HepG2 (cell line): ENCODE data around the gene ABCA2. TPM values are rescaled to one million over a fixed set of nuclear protein-coding genes. Genes with fewer than 3 reads are reported as not detected.

Experiments used
- CBX2 ChIP-seq, 2 experiments: fragments of 200-600 bp in 1 of 2; sonication (generic); formaldehyde crosslinking in 1 of 2; IDR thresholded peaks; 2 replicates each; pipeline versions ENCODE4 v1.7.0 to v1.8.1; 2018 to 2022; ENCODE audit warnings: low read depth in 2 of 2, low read length in 1 of 2, mild to moderate bottlenecking in 1 of 2, missing genetic modification reagents in 1 of 2
- FLYWCH1 ChIP-seq: sonication (generic); formaldehyde crosslinking; IDR thresholded peaks from 2 replicates; pipeline ENCODE4 v1.8.1; 2023; ENCODE audit warnings: mild to moderate bottlenecking, missing genetic modification reagents
- MED1 ChIP-seq: sonication (generic); formaldehyde crosslinking; IDR thresholded peaks from 2 replicates; pipeline ENCODE4 v1.4.0; 2020; ENCODE audit warnings: missing genetic modification reagents
- MIER2 ChIP-seq: IDR thresholded peaks from 2 replicates; pipeline ENCODE4 v1.6.1; 2016; ENCODE audit warnings: missing biosample characterization, missing genetic modification reagents
- NCOA1 ChIP-seq: sonication (generic); formaldehyde crosslinking; IDR thresholded peaks from 2 replicates; pipeline ENCODE4 v1.9.0; 2021; ENCODE audit warnings: missing genetic modification reagents
- NFIB ChIP-seq: sonication (generic); formaldehyde crosslinking; IDR thresholded peaks from 2 replicates; pipeline ENCODE4 v1.9.0; 2021; ENCODE audit warnings: missing genetic modification reagents, mild to moderate bottlenecking, borderline replicate concordance
- NR2C2 ChIP-seq: sonication (generic); formaldehyde crosslinking; IDR thresholded peaks from 2 replicates; pipeline ENCODE4 v1.4.0; 2020; ENCODE audit warnings: missing genetic modification reagents, mild to moderate bottlenecking, moderate library complexity, borderline replicate concordance
- PRMT3 ChIP-seq: sonication (generic); formaldehyde crosslinking; IDR thresholded peaks from 2 replicates; pipeline ENCODE4 v1.8.1; 2022; ENCODE audit warnings: low read depth, mild to moderate bottlenecking, moderate library complexity, missing genetic modification reagents, borderline replicate concordance
- REST ChIP-seq, 2 experiments: IDR thresholded peaks; 2 replicates each; pipeline ENCODE4 v1.6.1; 2011 to 2012; ENCODE audit warnings: low read length in 2 of 2, borderline replicate concordance in 1 of 2, low read depth in 1 of 2, mild to moderate bottlenecking in 1 of 2, moderate library complexity in 1 of 2
- UBTF ChIP-seq: sonication (generic); formaldehyde crosslinking; IDR thresholded peaks from 2 replicates; pipeline ENCODE4 v1.4.0; 2020; ENCODE audit warnings: mild to moderate bottlenecking, missing genetic modification reagents
- ZBTB38 ChIP-seq: sonication (generic); formaldehyde crosslinking; IDR thresholded peaks from 2 replicates; pipeline ENCODE4 v1.5.1; 2020; ENCODE audit warnings: mild to moderate bottlenecking, missing genetic modification reagents
- ZNF160 ChIP-seq: sonication (generic); formaldehyde crosslinking; IDR thresholded peaks from 2 replicates; pipeline ENCODE4 v1.8.0; 2022; ENCODE audit warnings: mild to moderate bottlenecking, inconsistent platforms, missing genetic modification reagents
- ZNF333 ChIP-seq: sonication (generic); formaldehyde crosslinking; IDR thresholded peaks from 2 replicates; pipeline ENCODE4 v1.4.0; 2020; ENCODE audit warnings: mild to moderate bottlenecking, missing genetic modification reagents, borderline replicate concordance
- ZNF414 ChIP-seq: sonication (generic); formaldehyde crosslinking; IDR thresholded peaks from 2 replicates; pipeline ENCODE4 v1.5.0; 2020; ENCODE audit warnings: missing genetic modification reagents
- ZNF557 ChIP-seq: sonication (generic); formaldehyde crosslinking; IDR thresholded peaks from 2 replicates; pipeline ENCODE4 v1.4.0; 2020; ENCODE audit warnings: missing genetic modification reagents
- ZNF678 ChIP-seq: sonication (generic); formaldehyde crosslinking; IDR thresholded peaks from 2 replicates; pipeline ENCODE4 v1.4.0; 2020; ENCODE audit warnings: mild to moderate bottlenecking, missing genetic modification reagents
- ZNF782 ChIP-seq: sonication (generic); formaldehyde crosslinking; IDR thresholded peaks from 2 replicates; pipeline ENCODE4 v1.4.0; 2020; ENCODE audit warnings: missing genetic modification reagents, mild to moderate bottlenecking, borderline replicate concordance
- ZSCAN9 ChIP-seq: IDR thresholded peaks from 2 replicates; pipeline ENCODE4 v1.6.1; 2016; ENCODE audit warnings: borderline replicate concordance
- polyA plus RNA-seq, 8 experiments: library from polyadenylated mRNA; depleted of rRNA in 3 of 8; stranded (reverse) in 7 of 8; unstranded in 1 of 8; fragments of >200 nt; fragmentation: Illumina TruSeq in 4 of 8; extraction: Trizol in 4 of 8; gene quantifications; 2 replicates each; pipeline versions ENCODE4 v1.2.1 to v1.2.3, GENCODE V29; 2011 to 2016; ENCODE audit warnings: low read depth in 4 of 8, missing spikeins in 1 of 8, mixed read lengths in 1 of 8; ENCODE audit not compliant: insufficient read depth in 1 of 8
- total RNA-seq, 5 experiments: library from RNA; depleted of rRNA; stranded (reverse); fragments of >200 nt; fragmentation: Illumina TruSeq; extraction: Trizol; gene quantifications; 2 replicates each; pipeline ENCODE4 v1.2.3, GENCODE V29; 2016; ENCODE audit warnings: low read depth in 1 of 5
- TF ChIP-seq, protein P1 (sequence below): sonication (generic); formaldehyde crosslinking; conservative IDR thresholded peaks from 2 replicates; pipeline ENCODE4 v1.5.0; 2020; ENCODE audit warnings: missing genetic modification reagents
- TF ChIP-seq, protein P2 (sequence below): sonication (generic); formaldehyde crosslinking; IDR thresholded peaks from 2 replicates; pipeline ENCODE4 v1.4.0; 2020; ENCODE audit warnings: missing genetic modification reagents

Gene ABCA2
- total and polyA plus RNA-seq, 2 of the 13 experiments (the other 11 are each of a cell fraction or from before 2014, with no cell fraction given), result 2.9 to 19.2 TPM

DNA sequence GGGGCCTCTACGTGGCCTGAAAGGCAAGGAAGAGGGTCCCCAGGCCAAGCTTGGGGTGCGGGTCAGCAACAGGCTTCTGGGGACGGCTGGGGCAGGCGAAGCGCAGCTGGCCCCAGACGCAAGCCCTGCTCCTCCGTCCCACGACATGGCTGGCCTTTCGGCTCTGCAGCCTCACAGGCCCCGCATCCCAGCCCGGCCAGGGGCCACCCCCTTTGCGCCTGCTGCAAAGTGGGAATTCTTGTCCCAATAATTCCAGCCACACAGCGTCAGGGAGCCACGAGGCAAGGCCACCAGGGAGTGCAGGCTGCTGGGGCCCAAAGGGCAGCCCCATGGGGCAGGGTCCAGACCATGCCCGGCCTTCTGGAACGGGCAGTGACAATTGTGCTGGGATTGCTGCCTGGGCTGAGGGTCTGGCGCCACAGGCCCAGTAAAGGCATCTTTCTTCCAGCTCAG lies 26.9 kb upstream of the ABCA2 start (continued):
- TF ChIP-seq, protein P1, sequence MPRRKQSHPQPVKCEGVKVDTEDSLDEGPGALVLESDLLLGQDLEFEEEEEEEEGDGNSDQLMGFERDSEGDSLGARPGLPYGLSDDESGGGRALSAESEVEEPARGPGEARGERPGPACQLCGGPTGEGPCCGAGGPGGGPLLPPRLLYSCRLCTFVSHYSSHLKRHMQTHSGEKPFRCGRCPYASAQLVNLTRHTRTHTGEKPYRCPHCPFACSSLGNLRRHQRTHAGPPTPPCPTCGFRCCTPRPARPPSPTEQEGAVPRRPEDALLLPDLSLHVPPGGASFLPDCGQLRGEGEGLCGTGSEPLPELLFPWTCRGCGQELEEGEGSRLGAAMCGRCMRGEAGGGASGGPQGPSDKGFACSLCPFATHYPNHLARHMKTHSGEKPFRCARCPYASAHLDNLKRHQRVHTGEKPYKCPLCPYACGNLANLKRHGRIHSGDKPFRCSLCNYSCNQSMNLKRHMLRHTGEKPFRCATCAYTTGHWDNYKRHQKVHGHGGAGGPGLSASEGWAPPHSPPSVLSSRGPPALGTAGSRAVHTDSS (CRISPR knock-in tag), result no peak
- 0 out of 2 replicates have a peak, but pooled peaks have one; percentile 28 for TF ChIP-seq ZNF782 (CRISPR knock-in tag)
- TF ChIP-seq FLYWCH1 (CRISPR knock-in tag), result 0 out of 2 replicates have a peak, but pooled peaks have one; percentile 37
- no peak for TF ChIP-seq ZNF678
- no peak for TF ChIP-seq ZNF557 (CRISPR knock-in tag)
- no peak for TF ChIP-seq NFIB (CRISPR knock-in tag)
- TF ChIP-seq NCOA1 (CRISPR knock-in tag), result no peak
- no peak for TF ChIP-seq CBX2 (IDR thresholded peaks at IDR 0.05; ENCODE audit: low read depth, low read length)
- no peak for TF ChIP-seq CBX2 (CRISPR knock-in tag; IDR thresholded peaks at IDR 0.05; ENCODE audit: low read depth)
- TF ChIP-seq NR2C2, result no peak
- no peak for TF ChIP-seq REST (IDR thresholded peaks at IDR 0.05; ENCODE audit: borderline replicate concordance in 1 of 2, low read depth in 1 of 2, low read length in 2 of 2)
- TF ChIP-seq ZNF414 (CRISPR knock-in tag), result no peak
- peak; percentile 92 for TF ChIP-seq UBTF (CRISPR knock-in tag)
- TF ChIP-seq PRMT3 (CRISPR knock-in tag), result no peak
- TF ChIP-seq MIER2 (CRISPR knock-in tag), result no peak
- no peak for TF ChIP-seq ZNF160
- peak; percentile 51; the same call in 1 of the 2 replicates for TF ChIP-seq ZNF333 (CRISPR knock-in tag)
- peak; percentile 7; the same call in 1 of the 2 replicates for TF ChIP-seq MED1
- TF ChIP-seq ZBTB38 (CRISPR knock-in tag), result no peak
- TF ChIP-seq, protein P2, sequence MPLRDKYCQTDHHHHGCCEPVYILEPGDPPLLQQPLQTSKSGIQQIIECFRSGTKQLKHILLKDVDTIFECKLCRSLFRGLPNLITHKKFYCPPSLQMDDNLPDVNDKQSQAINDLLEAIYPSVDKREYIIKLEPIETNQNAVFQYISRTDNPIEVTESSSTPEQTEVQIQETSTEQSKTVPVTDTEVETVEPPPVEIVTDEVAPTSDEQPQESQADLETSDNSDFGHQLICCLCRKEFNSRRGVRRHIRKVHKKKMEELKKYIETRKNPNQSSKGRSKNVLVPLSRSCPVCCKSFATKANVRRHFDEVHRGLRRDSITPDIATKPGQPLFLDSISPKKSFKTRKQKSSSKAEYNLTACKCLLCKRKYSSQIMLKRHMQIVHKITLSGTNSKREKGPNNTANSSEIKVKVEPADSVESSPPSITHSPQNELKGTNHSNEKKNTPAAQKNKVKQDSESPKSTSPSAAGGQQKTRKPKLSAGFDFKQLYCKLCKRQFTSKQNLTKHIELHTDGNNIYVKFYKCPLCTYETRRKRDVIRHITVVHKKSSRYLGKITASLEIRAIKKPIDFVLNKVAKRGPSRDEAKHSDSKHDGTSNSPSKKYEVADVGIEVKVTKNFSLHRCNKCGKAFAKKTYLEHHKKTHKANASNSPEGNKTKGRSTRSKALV, result 0 out of 2 replicates have a peak, but pooled peaks have one; percentile 48
- no peak for TF ChIP-seq ZSCAN9 (CRISPR knock-in tag)
